Thymus (tissue), 11 donors: ENCODE results near the gene CLEC4G. TPM values are rescaled to one million over a fixed set of nuclear protein-coding genes. Genes with fewer than 3 reads are reported as not detected.

Source experiments
- DNase-seq, 9 donors: peaks; one replicate each; pipeline ENCODE4 v3.0.0-alpha.2; 2013; ENCODE audit warnings: low spot score in 9 of 9, low read depth in 6 of 9, missing footprints in 1 of 9
- H3K27ac ChIP-seq, 2 donors: one replicate each; pipeline ENCODE4 v1.5.1; 2013; ENCODE audit warnings: control low read depth in 1 of 2, low read depth in 1 of 2, low read length in 1 of 2, mild to moderate bottlenecking in 1 of 2, moderate library complexity in 1 of 2
- H3K27me3 ChIP-seq, 2 donors: one replicate each; pipeline ENCODE4 v1.5.1; 2013; ENCODE audit warnings: low read length in 1 of 2; ENCODE audit not compliant: control insufficient read depth in 2 of 2, insufficient read depth in 1 of 2
- H3K36me3 ChIP-seq, 2 donors: one replicate each; pipeline ENCODE4 v1.5.1; 2013; ENCODE audit warnings: low read length in 1 of 2, mild to moderate bottlenecking in 1 of 2, moderate library complexity in 1 of 2; ENCODE audit not compliant: control insufficient read depth in 2 of 2, insufficient read depth in 2 of 2
- H3K4me1 ChIP-seq, 2 donors: one replicate each; pipeline ENCODE4 v1.5.1; 2013; ENCODE audit warnings: low read length in 2 of 2; ENCODE audit not compliant: control insufficient read depth in 2 of 2, insufficient read depth in 2 of 2
- H3K4me3 ChIP-seq, 2 donors: one replicate each; pipeline ENCODE4 v1.5.1; 2013; ENCODE audit warnings: low read length in 2 of 2, control low read depth in 1 of 2, mild to moderate bottlenecking in 1 of 2
- H3K9me3 ChIP-seq, 2 donors: one replicate each; pipeline ENCODE4 v1.5.1; 2013; ENCODE audit warnings: low read length in 1 of 2, mild to moderate bottlenecking in 1 of 2; ENCODE audit not compliant: control insufficient read depth in 2 of 2, insufficient read depth in 1 of 2
- WGBS: extraction: QIAGEN DNeasy Blood & Tissue Kit; methylation state at CpG from one replicate; pipeline ENCODE4 v1.1.7; 2013; 5-methylcytosine and 5-hydroxymethylcytosine counted together
- polyA plus RNA-seq: library from polyadenylated mRNA; stranded (reverse); fragments of 200-250 nt; gene quantifications from one replicate; pipeline ENCODE4 v1.2.3, GENCODE V29; 2013
- total RNA-seq: library from RNA; stranded (reverse); fragments of 120-200 nt; gene quantifications from one replicate; pipeline ENCODE4 v1.2.4, GENCODE V29; 2013
- donor health status: healthy.

The CLEC4G gene
- total and polyA plus RNA-seq, 2 donors: 0.52 to 3.2 TPM

GRCh38 chr19:7682175-7682855 is 49.6 kb downstream of the CLEC4G start:
- peaks cover 29 to 44% of the 10 kb centered on the region in 2 donors for H3K4me1 ChIP-seq
- WGBS: 95% methylated on average over 74 of the region's 74 CpGs
- no peak for DNase-seq

GRCh38 chr19:7681340-7682174 is 50.4 kb downstream of the CLEC4G start:
- Histone ChIP-seq H3K4me1 (peaks cover 36 to 52% of the 10 kb centered on the region in 2 donors), H3K36me3 (peaks cover 12 to 21% of the 10 kb centered on the region in 2 donors), H3K9me3 (peaks cover 0 to 4% of the 10 kb centered on the region in 2 donors), H3K4me3 (peak overlapping the region; percentile 98), H3K27ac (peak overlapping the region; percentile 78 to 90), H3K27me3 (peaks cover 0 to 14% of the 10 kb centered on the region in 2 donors)
- 9% methylated on average over 43 of the region's 43 CpGs for WGBS
- peak in 8 of 9 donors; percentile 71 to 93 (median 83) for DNase-seq

More at GRCh38 chr19:7682175-7682855, 49.6 kb downstream of the CLEC4G start:
- Histone ChIP-seq H3K27me3 (peaks cover 0 to 6% of the 10 kb centered on the region in 2 donors), H3K4me3 (peak overlapping the region in 1 of 2 donors; percentile 98), H3K27ac (peak overlapping the region in 1 of 2 donors; percentile 78), H3K36me3 (peaks cover 12 to 21% of the 10 kb centered on the region in 2 donors), H3K9me3 (peaks cover 0 to 4% of the 10 kb centered on the region in 2 donors)

DNA sequence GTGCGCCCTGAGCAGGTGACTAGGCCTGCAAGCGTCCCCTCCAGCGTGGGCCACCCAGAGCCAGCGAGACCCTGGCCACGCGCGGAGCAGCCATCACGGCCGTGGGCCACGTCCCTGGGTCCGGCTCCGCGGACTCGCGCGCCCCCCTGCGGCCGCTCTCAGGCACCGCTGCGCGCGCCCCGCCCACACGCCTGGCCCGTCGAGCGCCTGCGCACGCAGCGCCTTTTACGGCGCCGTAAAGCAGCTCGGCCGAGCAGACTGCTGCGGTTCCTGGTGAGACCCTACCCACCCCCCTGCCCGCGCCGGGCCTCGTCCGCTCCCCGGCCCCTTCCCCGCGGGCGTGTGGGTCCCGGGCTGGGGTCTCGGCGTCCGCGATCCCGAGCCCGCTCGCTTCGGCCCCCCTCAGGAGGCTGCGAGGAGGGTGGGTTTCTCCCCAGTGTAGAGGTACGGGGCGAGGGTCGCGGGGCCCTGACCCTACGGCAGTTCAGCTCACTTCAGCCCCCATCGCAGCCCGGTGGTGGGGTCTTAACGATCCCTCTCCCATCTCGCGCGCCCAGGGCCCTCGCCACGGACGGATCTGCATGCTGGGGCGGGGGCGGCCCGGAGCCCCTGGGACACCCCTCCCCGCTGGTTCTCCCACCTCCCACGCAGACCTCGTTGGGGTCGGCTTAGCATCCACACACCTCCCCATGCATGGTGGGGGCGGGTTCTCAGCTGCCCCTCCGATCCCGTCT is 51.1 kb downstream of the CLEC4G start, which contains the start of gene TRAPPC5:
Gene TRAPPC5, plus strand, starts transcription at position 228 of the 734 bp plus-strand sequence. CDS start 1,421 bp downstream, outside the sequence.
- Histone ChIP-seq H3K36me3 (peaks cover 12 to 21% of the 10 kb centered on the region in 2 donors), H3K9me3 (peaks cover 0 to 4% of the 10 kb centered on the region in 2 donors), H3K27ac (peak within 1 kb of the TSS; percentile 90 to 92), H3K4me1 (peaks cover 42 to 60% of the 10 kb centered on the region in 2 donors), H3K4me3 (peak within 1 kb of the TSS; percentile 98), H3K27me3 (peaks cover 0 to 17% of the 10 kb centered on the region in 2 donors)
- peak in 8 of 9 donors; percentile 82 to 95 (median 86) for DNase-seq
- under 1% methylated on average over 79 of the region's 79 CpGs for WGBS

- peaks cover 12 to 17% of the 10 kb centered on the region in 2 donors for H3K36me3 ChIP-seq
- peaks cover 0 to 19% of the 10 kb centered on the region in 2 donors for H3K27me3 ChIP-seq
- peaks cover 44 to 64% of the 10 kb centered on the region in 2 donors for H3K4me1 ChIP-seq
- peak in 1 of 9 donors; percentile 23 for DNase-seq
- H3K27ac ChIP-seq: peak overlapping the region; percentile 72 to 92
- peak overlapping the region; percentile 19 to 98 for H3K4me3 ChIP-seq
- peaks cover 0 to 4% of the 10 kb centered on the region in 2 donors for H3K9me3 ChIP-seq
- 69% methylated on average over 22 of the region's 22 CpGs for WGBS
These were observed 51.9 kb downstream of the CLEC4G start for GRCh38 chr19:7679771-7680605.

- no peak overlapping the region for H3K4me3 ChIP-seq
- H3K4me1 ChIP-seq: peaks cover 44 to 67% of the 10 kb centered on the region in 2 donors
- peak overlapping the region; percentile 72 to 92 for H3K27ac ChIP-seq
- peaks cover 12 to 17% of the 10 kb centered on the region in 2 donors for H3K36me3 ChIP-seq
- peaks cover 0 to 22% of the 10 kb centered on the region in 2 donors for H3K27me3 ChIP-seq
- DNase-seq: peak in 7 of 9 donors; percentile 60 to 90 (median 79)
- 41% methylated on average over 30 of the region's 30 CpGs for WGBS
- H3K9me3 ChIP-seq: peaks cover 0 to 7% of the 10 kb centered on the region in 2 donors
These were observed 52.7 kb downstream of the CLEC4G start for GRCh38 chr19:7678971-7679751.

Other genes starting within 250 kb of the CLEC4G start
- 3.3 TPM for gene PEX11G, start 243.1 kb downstream of the CLEC4G start, total RNA-seq
- 4.8 TPM for gene PEX11G, start 243.1 kb downstream of the CLEC4G start, polyA plus RNA-seq
- gene ZNF358, start 216.0 kb downstream of the CLEC4G start, total RNA-seq: 7.1 TPM
- gene ZNF358, start 216.0 kb downstream of the CLEC4G start, polyA plus RNA-seq: 23.5 TPM
- 2.8 TPM for gene MCOLN1, start 209.5 kb downstream of the CLEC4G start, total RNA-seq
- 41.0 TPM for gene MCOLN1, start 209.5 kb downstream of the CLEC4G start, polyA plus RNA-seq
- gene PNPLA6, start 196.4 kb downstream of the CLEC4G start, total RNA-seq: 17.3 TPM
- 75.3 TPM for gene PNPLA6, start 196.4 kb downstream of the CLEC4G start, polyA plus RNA-seq
- 1.3 TPM for gene CAMSAP3, start 136.2 kb downstream of the CLEC4G start, total RNA-seq
- 2.5 TPM for gene CAMSAP3, start 136.2 kb downstream of the CLEC4G start, polyA plus RNA-seq
- 29.2 TPM for gene XAB2, start 102.6 kb downstream of the CLEC4G start, total RNA-seq
- gene XAB2, start 102.6 kb downstream of the CLEC4G start, polyA plus RNA-seq: 60.6 TPM
- gene PET100, start 102.3 kb downstream of the CLEC4G start, total RNA-seq: 143 TPM
- gene PET100, start 102.3 kb downstream of the CLEC4G start, polyA plus RNA-seq: 216 TPM
- 1.9 TPM for gene PCP2, start 98.4 kb downstream of the CLEC4G start, total RNA-seq
- gene PCP2, start 98.4 kb downstream of the CLEC4G start, polyA plus RNA-seq: 9.4 TPM
- 45.3 TPM for gene STXBP2, start 95.0 kb downstream of the CLEC4G start, total RNA-seq
- 140 TPM for gene STXBP2, start 95.0 kb downstream of the CLEC4G start, polyA plus RNA-seq
- gene RETN, start 63.1 kb downstream of the CLEC4G start, total RNA-seq: 9.5 TPM
- 33.1 TPM for gene RETN, start 63.1 kb downstream of the CLEC4G start, polyA plus RNA-seq
- gene MCEMP1, start 55.0 kb downstream of the CLEC4G start, total RNA-seq: 0.28 TPM
- gene MCEMP1, start 55.0 kb downstream of the CLEC4G start, polyA plus RNA-seq: 1.6 TPM
- 108 TPM for gene TRAPPC5, start 51.3 kb downstream of the CLEC4G start, total RNA-seq
- gene TRAPPC5, start 51.3 kb downstream of the CLEC4G start, polyA plus RNA-seq: 59.5 TPM
- 3.1 TPM for gene FCER2, start 30.0 kb downstream of the CLEC4G start, total RNA-seq
- gene FCER2, start 30.0 kb downstream of the CLEC4G start, polyA plus RNA-seq: 14.4 TPM
- 3.4 TPM for gene CD209, start 15.4 kb upstream of the CLEC4G start, total RNA-seq
- gene CD209, start 15.4 kb upstream of the CLEC4G start, polyA plus RNA-seq: 8.5 TPM
- gene CLEC4M, start 31.1 kb upstream of the CLEC4G start, total RNA-seq: 0.19 TPM
- 0.50 TPM for gene CLEC4M, start 31.1 kb upstream of the CLEC4G start, polyA plus RNA-seq
- 4.9 TPM for gene EVI5L, start 98.1 kb upstream of the CLEC4G start, total RNA-seq
- gene EVI5L, start 98.1 kb upstream of the CLEC4G start, polyA plus RNA-seq: 7.6 TPM
- 0.09 TPM for gene PRR36, start 142.3 kb upstream of the CLEC4G start, total RNA-seq
- 0.16 TPM for gene PRR36, start 142.3 kb upstream of the CLEC4G start, polyA plus RNA-seq
- 0.05 TPM for gene LRRC8E, start 156.4 kb upstream of the CLEC4G start, total RNA-seq
- 0.27 TPM for gene LRRC8E, start 156.4 kb upstream of the CLEC4G start, polyA plus RNA-seq
- 8.0 TPM for gene MAP2K7, start 171.8 kb upstream of the CLEC4G start, total RNA-seq
- gene MAP2K7, start 171.8 kb upstream of the CLEC4G start, polyA plus RNA-seq: 45.4 TPM
- gene TGFBR3L, start 182.7 kb upstream of the CLEC4G start, total RNA-seq: 0.19 TPM
- gene TGFBR3L, start 182.7 kb upstream of the CLEC4G start, polyA plus RNA-seq: 0.05 TPM
- gene SNAPC2, start 188.2 kb upstream of the CLEC4G start, total RNA-seq: 6.4 TPM
- gene SNAPC2, start 188.2 kb upstream of the CLEC4G start, polyA plus RNA-seq: 16.0 TPM
- gene CTXN1, start 194.0 kb upstream of the CLEC4G start, total RNA-seq: 0.33 TPM
- 0.82 TPM for gene CTXN1, start 194.0 kb upstream of the CLEC4G start, polyA plus RNA-seq
- gene TIMM44, start 211.6 kb upstream of the CLEC4G start, total RNA-seq: 28.1 TPM
- gene TIMM44, start 211.6 kb upstream of the CLEC4G start, polyA plus RNA-seq: 41.8 TPM